ENCODE data around the gene FAM219A.

GRCh38 chr9:34456746-34457145 lies 1.6 kb downstream of the FAM219A start:
- TF ChIP-seq GATA2 (IDR thresholded peaks at IDR 0.05; ENCODE audit: low read depth, low read length) = no peak
- TF ChIP-seq GATA3 (IDR thresholded peaks at IDR 0.05; ENCODE audit: low read depth, low read length) = no peak

Measured in SH-SY5Y (cell line).